PC-3 (cell line): ENCODE results near the gene SLC39A12. TPM values are rescaled to one million over a fixed set of nuclear protein-coding genes. Genes with fewer than 3 reads are reported as not detected.

Experiments used
- ATAC-seq: fragments of 200-7000 bp; cut with Tn5 transposase; 2 replicates; pipeline ENCODE4 v1.9.1; 2020; ENCODE audit warnings: mild to moderate bottlenecking, moderate library complexity
- BruUV-seq: library from RNA; stranded (reverse); fragments of 400-500 nt; replicated peaks from 2 replicates; lab custom pipeline; 2021; lab: Mats Ljungman, UMichigan
- CTCF ChIA-PET: fragments of 300-600 bp; sonication (Branson Sonifier 250); formaldehyde crosslinking; loops from one replicate; lab custom pipeline; 2022; ENCODE audit warnings: antibody characterized with exemption; lab: Charles Lee
- POLR2A ChIA-PET: fragments of 300-600 bp; sonication (Branson Sonifier 250); formaldehyde crosslinking; loops from one replicate; lab custom pipeline; 2022; ENCODE audit warnings: antibody characterized with exemption; ENCODE audit not compliant: unreplicated experiment; lab: Charles Lee
- DNase-seq: peaks from one replicate; pipeline ENCODE4 v3.0.0-alpha.2; 2015
- H2AFZ ChIP-seq: fragments of 300-600 bp; sonication (generic); 2 replicates; pipeline ENCODE4 v1.6.0; 2016; ENCODE audit warnings: antibody characterized with exemption, low read length
- H3F3A ChIP-seq: fragments of 300-600 bp; sonication (generic); one replicate; pipeline ENCODE4 v1.6.0; 2017; ENCODE audit warnings: antibody characterized with exemption, low read length, control low read depth, mild to moderate bottlenecking; ENCODE audit not compliant: unreplicated experiment
- H3K27ac ChIP-seq: fragments of 300-600 bp; sonication (generic); 2 replicates; pipeline ENCODE4 v1.5.1; 2016; ENCODE audit warnings: mild to moderate bottlenecking, low read length
- H3K27me3 ChIP-seq: fragments of 300-600 bp; sonication (generic); 2 replicates; pipeline ENCODE4 v1.6.1; 2016; ENCODE audit warnings: low read length, mixed read lengths
- H3K36me3 ChIP-seq: fragments of 300-600 bp; sonication (generic); 2 replicates; pipeline ENCODE4 v1.6.1; 2016; ENCODE audit warnings: low read depth, mixed run types, low read length, mixed read lengths
- H3K4me1 ChIP-seq: fragments of 300-600 bp; sonication (generic); 2 replicates; pipeline ENCODE4 v1.5.1; 2016; ENCODE audit warnings: low read length; ENCODE audit not compliant: insufficient read depth
- H3K4me2 ChIP-seq: fragments of 300-600 bp; sonication (generic); 2 replicates; pipeline ENCODE4 v1.6.0; 2016; ENCODE audit warnings: low read length
- H3K4me3 ChIP-seq: fragments of 300-600 bp; sonication (generic); 2 replicates; pipeline ENCODE4 v1.5.1; 2016; ENCODE audit warnings: mild to moderate bottlenecking, low read length, mixed read lengths
- H3K79me2 ChIP-seq: fragments of 300-600 bp; sonication (generic); 2 replicates; pipeline ENCODE4 v1.6.1; 2017; ENCODE audit warnings: low read length, mixed read lengths
- H3K9ac ChIP-seq: fragments of 300-600 bp; sonication (generic); 2 replicates; pipeline ENCODE4 v1.6.0; 2016; ENCODE audit warnings: mild to moderate bottlenecking, low read length
- H3K9me2 ChIP-seq: fragments of 300-600 bp; sonication (generic); replicated peaks from 2 replicates; pipeline ENCODE4 v1.6.1; 2016; ENCODE audit warnings: mixed run types, low read length, mixed read lengths
- H3K9me3 ChIP-seq: fragments of 300-600 bp; sonication (generic); 2 replicates; pipeline ENCODE4 v1.6.1; 2016; ENCODE audit warnings: low read length, mixed read lengths
- H4K20me1 ChIP-seq: fragments of 300-600 bp; sonication (generic); 2 replicates; pipeline ENCODE4 v1.6.1; 2016; ENCODE audit warnings: low read length, mixed read lengths
- CTCF ChIP-seq: fragments of 300-600 bp; sonication (generic); conservative IDR thresholded peaks from 2 replicates; pipeline ENCODE4 v1.5.1; 2017; ENCODE audit warnings: antibody characterized with exemption, low read depth, mild to moderate bottlenecking, low read length
- EZH2 ChIP-seq: fragments of 300-600 bp; sonication (generic); IDR thresholded peaks from one replicate; pipeline ENCODE4 v1.6.1; 2017; ENCODE audit warnings: antibody characterized with exemption, mild to moderate bottlenecking, low read length; ENCODE audit not compliant: unreplicated experiment
- EZH2phosphoT487 ChIP-seq: fragments of 300-600 bp; sonication (generic); IDR thresholded peaks from 2 replicates; pipeline ENCODE4 v1.6.1; 2018; ENCODE audit warnings: mild to moderate bottlenecking, antibody characterized with exemption, low read length, borderline replicate concordance
- intact Hi-C: fragments of 100-400 bp; cut with micrococcal nuclease; formaldehyde crosslinking; loops from 2 replicates; pipeline ENCODE4 v1.9.0; 2023
- total RNA-seq: library from RNA; depleted of rRNA; stranded (reverse); fragments of >200 nt; gene quantifications from 2 replicates; pipeline ENCODE4 v1.2.3, GENCODE V29; 2014

SLC39A12 gene
- total RNA-seq, 1 experiment from 2014 or later, result not detected

- no peaks in the 10 kb centered on the region for H4K20me1 ChIP-seq
- CTCF ChIA-PET, result no interaction called here
- no TSS peak for BruUV-seq
Observed at GRCh38 chr10:18056583-18056982, 104.9 kb downstream of the SLC39A12 start.

GRCh38 chr10:18059826-18060559, 108.3 kb downstream of the SLC39A12 start:
- no peak for TF ChIP-seq EZH2
- TF ChIP-seq EZH2phosphoT487, result no peak
- no peak for TF ChIP-seq CTCF
- no peaks in the 10 kb centered on the region for H4K20me1 ChIP-seq
- H3K9ac ChIP-seq, result no peak overlapping the region
- no peaks in the 10 kb centered on the region for H3K4me1 ChIP-seq
- H3F3A ChIP-seq, result no peaks in the 10 kb centered on the region
- no peaks in the 10 kb centered on the region for H3K27me3 ChIP-seq
- BruUV-seq, result no TSS peak
- H3K36me3 ChIP-seq, result no peaks in the 10 kb centered on the region
- H3K79me2 ChIP-seq, result no peaks in the 10 kb centered on the region
- H3K4me2 ChIP-seq, result no peak overlapping the region
- ChIA-PET CTCF (no interaction called here), POLR2A (no interaction called here)
- no peak overlapping the region for H3K4me3 ChIP-seq
- no peak overlapping the region for H3K27ac ChIP-seq
- DNase-seq, result no peak
- no peaks in the 10 kb centered on the region for H3K9me3 ChIP-seq
- no peaks in the 10 kb centered on the region for H3K9me2 ChIP-seq
- no peak overlapping the region for H2AFZ ChIP-seq
- intact Hi-C loops, result no loop called here
- ATAC-seq, result no peak

More at GRCh38 chr10:18056583-18056982, 104.9 kb downstream of the SLC39A12 start:
- Histone ChIP-seq H3K9me2 (no peaks in the 10 kb centered on the region), H3F3A (no peaks in the 10 kb centered on the region), H3K4me2 (no peak overlapping the region), H3K4me1 (no peaks in the 10 kb centered on the region), H3K9me3 (no peaks in the 10 kb centered on the region), H3K36me3 (no peaks in the 10 kb centered on the region), H3K27me3 (no peaks in the 10 kb centered on the region), H3K27ac (no peak overlapping the region), H3K4me3 (no peak overlapping the region), H3K9ac (no peak overlapping the region), H2AFZ (no peak overlapping the region), H3K79me2 (no peaks in the 10 kb centered on the region)
- TF ChIP-seq CTCF (no peak), EZH2 (no peak), EZH2phosphoT487 (no peak)
- intact Hi-C loops, result no loop called here
- DNase-seq, result no peak
- POLR2A ChIA-PET, result no interaction called here
- no peak for ATAC-seq

GRCh38 chr10:18066947-18067346, 115.2 kb downstream of the SLC39A12 start:
- H3K27me3 ChIP-seq, result no peaks in the 10 kb centered on the region
- DNase-seq (no peak), ATAC-seq (no peak)
- H3K79me2 ChIP-seq, result no peaks in the 10 kb centered on the region
- H4K20me1 ChIP-seq, result no peaks in the 10 kb centered on the region
- no peaks in the 10 kb centered on the region for H3F3A ChIP-seq
- POLR2A ChIA-PET, result no interaction called here
- no peak overlapping the region for H3K9ac ChIP-seq
- BruUV-seq, result no TSS peak
- H2AFZ ChIP-seq, result no peak overlapping the region
- intact Hi-C loops, result no loop called here
- CTCF ChIA-PET, result no interaction called here
- no peaks in the 10 kb centered on the region for H3K4me1 ChIP-seq
- H3K9me3 ChIP-seq, result no peaks in the 10 kb centered on the region
- no peaks in the 10 kb centered on the region for H3K9me2 ChIP-seq
- no peak overlapping the region for H3K4me3 ChIP-seq
- no peaks in the 10 kb centered on the region for H3K36me3 ChIP-seq
- no peak overlapping the region for H3K27ac ChIP-seq
- H3K4me2 ChIP-seq, result no peak overlapping the region
- TF ChIP-seq EZH2phosphoT487, result no peak
- no peak for TF ChIP-seq EZH2
- no peak for TF ChIP-seq CTCF
